GM18498 (cell line): ENCODE measurements around the gene FAM107B.

Experiments used
- ATAC-seq: cut with Tn5 transposase; IDR thresholded peaks from one replicate; pipeline ENCODE4 v1.9.1; 2021; ENCODE audit warnings: mild to moderate bottlenecking, moderate library complexity; ENCODE audit not compliant: unreplicated experiment

Gene FAM107B

DNA sequence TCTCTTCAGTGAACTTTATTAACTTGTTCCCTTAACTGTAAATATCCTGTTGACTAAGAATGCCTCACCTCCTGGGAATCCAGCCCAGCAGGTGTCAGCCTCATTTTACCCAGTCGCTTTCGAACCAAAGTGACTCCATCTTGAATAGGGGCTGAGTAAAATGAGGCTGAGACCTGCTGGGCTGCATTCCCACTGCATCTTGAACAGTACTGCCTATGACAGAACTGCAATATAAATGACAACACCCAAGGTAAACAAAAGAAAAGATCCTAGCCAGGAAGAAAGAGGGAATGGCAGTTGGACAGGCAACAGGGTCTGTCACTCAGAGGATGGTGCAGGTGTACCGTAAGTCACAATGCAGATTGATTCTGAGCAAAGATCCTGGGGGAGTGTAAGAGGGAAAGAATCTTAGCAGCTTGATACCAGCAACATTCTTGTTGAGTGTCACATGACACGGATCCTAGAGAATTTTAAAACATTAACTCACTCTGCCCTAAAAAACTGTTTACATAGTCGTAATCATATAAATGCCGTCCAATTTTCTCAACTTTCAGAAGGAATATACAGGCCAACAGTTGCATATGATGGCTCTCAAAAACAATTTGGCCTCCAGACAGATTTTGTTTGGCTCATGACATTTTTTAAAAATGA is 4.4 kb upstream of the FAM107B start:
- no peak for ATAC-seq

- ATAC-seq, result no peak
Observed at GRCh38 chr10:14776546-14776945, 1.8 kb upstream of the FAM107B start.

DNA sequence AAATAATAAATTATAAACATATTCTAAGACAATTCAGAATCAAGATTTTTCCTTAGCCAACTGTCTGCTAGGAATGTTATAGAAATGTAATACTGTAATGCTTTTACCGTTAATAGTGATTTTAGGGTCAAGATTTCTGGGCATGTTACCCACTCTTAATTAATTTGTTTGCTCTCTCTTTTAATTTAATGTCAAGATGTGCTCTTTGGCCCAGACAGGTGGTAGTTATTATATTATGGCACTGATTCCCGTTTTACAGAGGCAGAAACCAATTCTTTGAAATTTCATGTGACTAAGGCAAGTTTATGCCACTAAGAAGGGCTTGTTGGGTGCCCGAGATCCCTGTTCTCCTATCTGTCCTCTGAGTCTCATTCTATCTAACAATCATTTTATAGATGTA is 959 bp upstream of the FAM107B start:
- ATAC-seq, result no peak

DNA sequence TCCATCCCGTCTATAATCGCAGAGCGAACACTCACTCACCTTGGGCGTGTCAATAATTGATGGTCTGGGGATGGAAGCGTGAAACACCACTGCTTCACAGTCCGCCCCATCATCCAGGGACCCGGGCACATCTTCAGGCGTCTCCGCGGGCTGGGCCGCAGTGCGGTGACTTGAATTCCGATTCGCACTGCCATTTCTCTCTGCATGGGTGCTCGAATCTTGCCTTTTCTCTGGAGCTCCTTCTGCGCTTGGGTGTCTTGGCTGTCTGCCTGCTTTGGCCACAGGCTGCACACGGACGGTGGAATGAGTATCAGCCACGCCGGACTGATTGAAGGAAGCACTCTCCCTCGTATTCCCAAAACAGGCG is 500 bp downstream of the FAM107B start:
- ATAC-seq, result no peak

DNA sequence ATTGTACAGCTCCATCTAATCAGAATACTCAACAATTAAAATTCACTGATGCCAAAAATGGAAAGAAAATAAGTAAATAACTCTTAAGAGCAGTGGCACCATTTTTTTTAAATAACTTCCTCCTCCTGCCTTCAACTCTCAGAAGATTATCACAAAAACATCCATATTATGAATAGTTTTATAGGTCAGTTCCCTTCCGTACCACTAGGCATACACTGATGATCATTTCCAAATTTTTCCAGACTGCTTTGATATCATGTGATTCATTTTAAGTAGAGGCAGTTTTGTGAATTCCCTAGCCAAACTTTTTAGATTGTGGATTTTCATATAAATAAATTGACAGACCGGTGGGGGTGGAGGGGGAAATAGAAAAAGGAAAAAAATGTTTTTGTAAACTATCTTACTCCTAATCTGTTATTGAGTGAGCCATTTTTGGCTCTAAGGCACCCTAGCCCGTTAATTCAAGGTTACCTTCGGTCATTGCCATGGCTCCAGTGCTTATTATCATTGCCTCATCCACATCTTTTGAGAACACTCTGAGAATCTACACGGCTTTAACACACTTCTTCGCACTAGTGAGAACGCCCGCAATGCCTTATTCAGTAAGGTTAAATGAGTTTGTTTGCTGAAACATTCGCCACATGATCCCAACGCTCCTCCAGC is 1.0 kb downstream of the FAM107B start:
- ATAC-seq, result no peak

- ATAC-seq, result no peak
Observed at GRCh38 chr10:14772399-14772798, 2.3 kb downstream of the FAM107B start.

DNA sequence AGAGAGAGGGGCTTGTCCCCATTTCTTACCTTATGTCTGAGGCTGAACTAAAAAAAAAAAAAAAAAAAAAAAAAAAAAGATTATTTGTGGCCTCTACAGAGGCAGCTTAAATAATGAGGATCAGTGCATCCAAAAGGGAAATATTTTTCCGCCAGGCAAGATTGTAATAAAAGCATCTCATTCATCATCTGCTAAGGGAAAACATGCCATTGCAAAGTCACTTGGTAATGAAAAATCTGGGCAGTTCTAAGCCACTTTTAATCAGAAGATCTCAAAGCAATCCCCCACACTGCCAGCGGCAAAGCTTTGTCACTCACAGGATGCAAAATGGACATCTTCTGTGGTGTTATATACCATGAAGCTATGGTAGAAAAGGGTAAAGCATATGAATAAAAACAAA is 3.8 kb downstream of the FAM107B start:
- no peak for ATAC-seq

GRCh38 chr10:14761372-14761771 is 13.3 kb downstream of the FAM107B start:
- no peak for ATAC-seq

- no peak for ATAC-seq
Observed at GRCh38 chr10:14758994-14759664, 15.6 kb downstream of the FAM107B start.

- ATAC-seq, result no peak
Observed at GRCh38 chr10:14758451-14758850, 16.2 kb downstream of the FAM107B start.

DNA sequence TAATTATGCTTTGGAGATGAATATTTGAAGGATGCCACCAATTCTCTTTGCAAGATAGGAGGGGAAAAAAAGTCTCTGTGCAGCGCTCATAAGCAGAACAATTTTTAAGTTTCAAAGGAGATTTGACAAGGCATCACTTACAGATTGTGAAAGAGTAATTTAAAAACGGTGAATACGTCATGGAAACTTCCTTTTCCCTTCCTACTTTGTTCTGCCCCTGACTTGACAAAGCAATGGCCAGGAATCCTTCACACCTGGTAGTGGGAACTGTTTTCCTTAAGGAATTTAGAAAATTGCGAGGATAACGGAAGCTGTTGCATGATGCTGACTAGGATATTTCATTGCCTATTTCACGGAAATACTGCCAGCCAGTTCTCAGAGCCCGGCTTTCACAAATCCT is 16.7 kb downstream of the FAM107B start:
- no peak for ATAC-seq

- no peak for ATAC-seq
Observed at GRCh38 chr10:14757394-14757793, 17.3 kb downstream of the FAM107B start.

DNA sequence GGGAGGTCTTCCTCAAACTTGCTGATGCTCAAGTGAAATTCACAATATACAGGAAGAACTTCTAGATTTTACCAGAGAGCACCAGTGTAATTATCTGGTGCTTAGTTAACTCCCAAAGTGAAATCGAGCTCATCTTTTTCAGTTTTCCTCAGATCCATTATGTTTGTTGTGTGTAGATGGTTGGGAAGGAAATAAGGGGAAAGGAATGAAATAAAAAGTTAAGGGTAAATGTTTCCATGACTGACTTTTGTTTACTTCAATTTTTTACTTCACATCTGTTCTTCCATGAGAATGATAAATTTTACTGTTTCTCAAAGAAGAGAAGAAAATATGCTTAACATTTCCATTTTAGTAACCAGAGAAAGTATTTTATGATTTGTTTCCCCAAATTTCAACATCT is 21.3 kb downstream of the FAM107B start:
- ATAC-seq, result no peak

DNA sequence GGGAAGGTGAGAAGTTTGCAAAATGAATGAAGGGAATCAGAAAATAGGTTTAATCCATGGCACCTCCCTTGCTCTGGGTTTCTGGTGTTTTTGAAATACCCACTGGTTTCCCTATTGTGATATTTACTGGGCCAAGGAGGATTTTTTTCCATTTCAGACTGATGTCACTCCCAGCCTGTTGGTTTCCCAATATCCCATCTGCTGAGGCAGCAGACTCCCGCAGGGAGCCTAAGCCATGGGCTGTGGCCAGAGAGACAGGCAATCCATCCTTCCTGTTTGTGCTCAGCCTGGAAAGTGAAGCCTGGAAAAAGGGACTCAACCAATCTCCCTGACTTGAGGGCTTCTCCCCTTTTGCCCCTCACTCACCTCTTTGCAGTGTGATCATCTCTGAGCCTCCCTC is 22.8 kb downstream of the FAM107B start:
- no peak for ATAC-seq

DNA sequence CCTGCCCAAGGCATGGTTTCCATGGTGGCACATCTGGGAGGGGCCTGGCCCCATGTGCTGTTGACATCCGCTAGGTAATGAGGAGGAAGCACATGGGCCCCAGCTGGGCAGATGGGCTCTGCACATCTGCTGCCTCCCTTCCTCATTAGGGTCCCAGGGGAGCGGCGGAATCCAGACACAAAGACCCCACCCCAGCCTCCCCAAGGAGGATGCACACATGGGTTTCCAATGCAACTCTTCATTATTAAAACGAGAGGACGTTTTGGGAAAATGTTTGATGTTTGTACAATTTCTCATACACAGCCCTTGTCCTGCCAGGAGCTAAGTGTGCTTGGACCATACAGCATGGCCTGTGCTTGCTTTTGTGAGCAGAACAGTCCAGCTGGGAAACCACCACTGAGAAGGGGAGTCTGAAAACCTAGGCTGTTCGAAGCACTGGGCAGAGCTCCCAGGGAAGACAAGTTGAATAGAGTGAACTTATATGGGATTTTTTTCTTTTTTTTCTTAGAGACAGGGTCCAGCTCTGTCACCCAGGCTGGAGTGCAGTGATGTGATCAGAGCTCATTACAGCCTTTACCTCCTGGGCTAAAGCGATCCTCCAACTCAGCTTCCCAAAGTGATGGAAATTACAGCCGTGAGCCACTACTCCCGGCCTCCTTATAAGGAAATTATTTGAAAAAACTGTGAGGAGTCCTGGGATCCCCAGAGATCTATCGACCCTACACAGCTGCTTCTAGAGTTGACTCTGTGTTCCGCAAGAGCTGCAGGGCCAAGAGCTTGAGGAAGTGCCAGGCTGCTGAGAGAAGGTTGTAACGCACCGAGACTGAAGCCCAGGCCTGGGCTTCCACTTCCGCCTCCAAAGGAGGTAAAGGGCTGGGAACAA is 23.4 kb downstream of the FAM107B start:
- peak; percentile 69 for ATAC-seq

GRCh38 chr10:14749070-14749809 is 25.5 kb downstream of the FAM107B start:
- ATAC-seq, result no peak

DNA sequence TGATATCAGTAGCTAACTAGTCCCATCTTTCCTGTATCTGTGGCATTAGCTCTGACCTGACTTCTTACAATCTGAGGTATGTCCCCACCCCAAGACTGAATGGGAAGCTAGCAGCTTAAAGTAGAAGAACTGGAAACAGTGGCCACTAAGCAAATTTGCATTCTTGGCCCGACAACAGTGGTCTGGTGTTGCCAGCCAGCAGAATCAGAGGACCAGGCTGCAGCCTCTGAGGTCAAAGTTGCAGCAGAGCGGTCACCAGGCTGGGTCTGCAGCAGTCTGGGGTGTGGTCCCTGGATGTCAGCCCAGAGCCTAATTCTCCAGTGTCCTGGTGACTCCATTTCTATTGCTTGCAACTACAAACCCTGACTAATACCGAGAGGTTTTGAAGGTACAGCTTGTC is 26.3 kb downstream of the FAM107B start:
- no peak for ATAC-seq

DNA sequence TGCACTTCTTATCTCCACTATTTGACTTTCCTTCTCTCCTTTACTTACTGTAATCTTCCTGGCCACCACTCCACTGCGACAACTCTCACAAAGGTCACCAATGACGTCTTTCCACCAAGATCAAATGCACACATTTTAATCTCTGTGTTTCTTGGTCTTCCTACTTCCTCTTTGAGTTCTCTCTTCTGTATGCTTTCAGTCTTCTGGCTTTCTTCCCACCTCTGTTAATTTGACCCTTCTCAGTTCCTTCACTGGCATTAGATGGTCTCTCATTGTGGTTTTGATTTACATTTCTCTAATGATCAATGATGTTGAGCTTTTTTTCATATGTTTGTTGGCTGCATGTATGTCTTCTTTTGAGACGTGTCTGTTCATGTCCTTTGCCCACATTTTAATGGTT is 31.9 kb downstream of the FAM107B start:
- peak; percentile 88 for ATAC-seq

DNA sequence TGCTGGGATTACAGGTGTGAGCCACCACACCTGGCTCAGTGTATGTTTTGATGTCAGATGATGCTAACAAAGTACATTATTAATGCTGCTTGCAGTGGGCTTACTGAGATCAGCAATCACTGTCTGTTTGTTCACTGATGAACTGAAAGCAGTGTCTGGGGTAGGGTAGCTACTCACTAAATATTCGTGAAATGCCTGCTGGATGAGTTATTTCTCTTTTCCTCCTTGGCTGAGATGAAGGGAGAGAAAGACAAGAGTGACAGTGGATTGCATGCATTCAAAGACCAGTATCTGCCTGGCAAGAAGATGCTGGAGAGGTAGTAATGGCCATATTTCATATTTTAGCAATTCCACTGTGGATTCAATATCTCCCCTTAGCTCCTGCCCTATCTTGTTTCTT is 32.3 kb downstream of the FAM107B start:
- ATAC-seq, result peak; percentile 16

DNA sequence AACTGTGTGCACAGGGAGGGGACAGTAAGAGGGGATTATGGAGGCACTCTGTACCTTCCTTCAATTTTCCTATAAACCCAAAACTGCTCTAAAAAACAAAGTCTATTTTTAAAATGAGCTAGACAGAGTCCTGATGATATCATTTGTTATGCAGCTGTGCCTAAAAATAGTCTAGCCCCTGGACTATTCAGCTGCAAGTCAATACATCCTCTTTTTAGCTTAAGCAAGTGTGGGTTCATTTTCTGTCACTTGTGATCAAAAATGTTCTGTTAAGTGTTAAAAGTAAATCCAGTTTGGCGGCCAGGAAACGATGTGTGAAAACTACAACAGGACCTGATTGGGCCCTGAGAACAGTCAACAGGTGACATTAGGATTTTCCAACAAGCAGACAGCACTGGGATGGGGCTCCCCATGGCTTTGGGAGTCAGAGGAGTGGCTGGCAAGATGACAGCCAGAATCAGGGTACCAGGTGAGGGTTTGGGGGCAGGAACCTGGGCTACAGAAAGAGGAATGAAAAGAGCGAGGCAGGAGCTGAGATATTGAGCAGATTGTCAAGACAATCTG is 33.9 kb downstream of the FAM107B start:
- peak; percentile 52 for ATAC-seq
